Retinal pigment epithelial cell (primary cell): ENCODE measurements around the gene CCDC12.

Source experiments
- DNase-seq: peaks from one replicate; pipeline ENCODE4 v3.0.0-alpha.2; 2010; ENCODE audit warnings: low read depth
- H3K4me3 ChIP-seq: 2 replicates; pipeline ENCODE4 v1.5.1; 2011; ENCODE audit warnings: mild to moderate bottlenecking, low read length, control low read depth, moderate library complexity
- TF ChIP-seq, protein P1 (sequence below): conservative IDR thresholded peaks from 2 replicates; pipeline ENCODE4 v1.5.1; 2011; ENCODE audit warnings: low read depth, low read length, control low read depth, inconsistent platforms

CCDC12 gene

DNA sequence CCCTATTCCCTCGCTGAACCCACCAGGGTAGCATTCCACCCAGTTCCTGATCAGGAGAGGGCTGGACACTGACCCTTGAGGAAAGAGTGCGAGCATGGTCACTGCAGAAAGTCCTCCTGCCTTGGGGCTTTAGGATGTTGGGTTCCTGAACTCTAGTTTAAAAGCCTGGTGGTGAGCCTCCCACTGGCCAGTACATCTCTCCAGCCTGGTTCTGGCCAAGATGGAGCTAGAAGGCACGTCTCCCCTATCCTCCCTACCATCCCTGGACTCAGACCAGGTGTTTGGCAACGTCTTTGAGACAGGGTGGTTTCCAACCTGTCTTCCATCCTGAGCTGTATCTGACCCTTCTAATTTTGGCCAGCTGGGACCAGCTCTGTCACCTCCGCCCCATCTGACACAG is 34.4 kb upstream of the CCDC12 start:
- H3K4me3 ChIP-seq, result no peak overlapping the region
- DNase-seq, result no peak
- TF ChIP-seq, protein P1, sequence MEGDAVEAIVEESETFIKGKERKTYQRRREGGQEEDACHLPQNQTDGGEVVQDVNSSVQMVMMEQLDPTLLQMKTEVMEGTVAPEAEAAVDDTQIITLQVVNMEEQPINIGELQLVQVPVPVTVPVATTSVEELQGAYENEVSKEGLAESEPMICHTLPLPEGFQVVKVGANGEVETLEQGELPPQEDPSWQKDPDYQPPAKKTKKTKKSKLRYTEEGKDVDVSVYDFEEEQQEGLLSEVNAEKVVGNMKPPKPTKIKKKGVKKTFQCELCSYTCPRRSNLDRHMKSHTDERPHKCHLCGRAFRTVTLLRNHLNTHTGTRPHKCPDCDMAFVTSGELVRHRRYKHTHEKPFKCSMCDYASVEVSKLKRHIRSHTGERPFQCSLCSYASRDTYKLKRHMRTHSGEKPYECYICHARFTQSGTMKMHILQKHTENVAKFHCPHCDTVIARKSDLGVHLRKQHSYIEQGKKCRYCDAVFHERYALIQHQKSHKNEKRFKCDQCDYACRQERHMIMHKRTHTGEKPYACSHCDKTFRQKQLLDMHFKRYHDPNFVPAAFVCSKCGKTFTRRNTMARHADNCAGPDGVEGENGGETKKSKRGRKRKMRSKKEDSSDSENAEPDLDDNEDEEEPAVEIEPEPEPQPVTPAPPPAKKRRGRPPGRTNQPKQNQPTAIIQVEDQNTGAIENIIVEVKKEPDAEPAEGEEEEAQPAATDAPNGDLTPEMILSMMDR, result no peak

DNA sequence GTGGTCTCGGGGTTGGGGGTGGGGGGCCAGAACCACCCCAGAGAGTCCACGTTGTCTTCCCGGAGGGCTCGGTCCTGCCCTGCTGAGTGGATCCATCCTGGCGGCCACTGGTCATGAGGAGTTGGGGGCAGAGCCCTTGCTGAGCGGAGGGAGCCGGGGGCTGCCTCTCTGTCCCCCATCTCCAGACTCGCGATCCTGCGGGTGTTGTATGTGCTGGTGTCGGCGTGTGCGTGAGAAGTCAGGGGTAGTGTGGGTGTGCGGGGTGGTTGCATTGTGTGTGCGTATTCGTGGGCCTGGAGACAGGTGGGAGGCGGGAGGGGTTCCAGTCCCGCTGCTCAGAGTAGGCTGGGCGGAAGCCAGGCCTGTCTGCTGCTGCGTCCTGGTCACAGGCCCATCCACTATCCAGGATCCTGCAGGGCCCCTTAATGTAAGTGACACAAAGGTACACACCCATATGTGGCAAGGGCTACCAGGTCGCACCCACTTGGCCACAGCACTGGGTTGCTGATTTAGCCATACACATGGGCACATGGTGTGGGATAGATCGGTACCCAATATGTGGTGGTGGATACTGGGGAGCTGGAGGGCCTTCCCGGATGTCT is 33.7 kb upstream of the CCDC12 start:
- TF ChIP-seq, protein P1, result no peak
- peak overlapping the region; percentile 58 for H3K4me3 ChIP-seq
- no peak for DNase-seq

DNA sequence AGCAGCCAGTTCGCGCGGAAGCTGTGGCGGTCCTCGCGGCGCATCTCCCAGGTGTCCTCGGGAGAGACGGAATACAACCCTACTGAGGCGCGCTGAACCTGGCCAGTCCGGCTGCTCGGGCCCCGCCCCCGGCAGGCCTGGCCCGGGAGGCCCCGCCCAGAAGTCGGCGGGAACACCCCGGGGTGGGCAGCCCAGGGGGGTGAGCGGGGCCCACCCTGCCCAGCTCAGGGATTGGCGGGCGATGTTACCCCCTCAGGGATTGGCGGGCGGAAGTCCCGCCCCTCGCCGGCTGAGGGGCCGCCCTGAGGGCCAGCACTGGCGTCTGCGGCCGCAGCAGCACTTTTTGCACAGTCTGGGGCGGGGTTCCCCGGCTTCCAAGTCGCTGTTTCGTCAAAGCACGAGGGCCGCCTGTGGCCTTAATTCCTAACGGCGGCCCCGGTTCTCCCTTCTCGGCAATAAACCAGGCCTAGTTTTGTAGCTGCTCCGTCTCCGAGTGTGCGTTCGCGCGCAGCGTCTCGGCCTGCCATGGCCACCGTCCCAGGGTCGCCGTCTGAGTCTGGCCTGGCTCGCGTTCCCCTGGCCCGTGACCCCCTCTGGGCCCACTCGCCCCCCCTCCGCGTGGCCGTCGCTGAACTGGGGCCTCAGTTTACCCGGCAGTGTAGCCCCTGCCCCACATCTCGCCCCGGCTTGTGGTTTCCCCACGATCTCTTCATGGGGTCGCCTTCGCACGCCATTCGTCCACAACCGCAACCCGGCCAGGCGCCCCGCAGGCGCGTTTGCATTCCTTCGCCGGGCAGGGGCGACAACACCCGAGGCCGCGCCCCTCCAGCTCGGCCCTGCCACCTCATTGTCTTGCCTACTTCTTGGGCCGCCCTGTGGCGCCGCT is 32.9 kb upstream of the CCDC12 start:
- peak overlapping the region; percentile 58 for H3K4me3 ChIP-seq
- TF ChIP-seq, protein P1, result peak; percentile 15
- peak; percentile 81 for DNase-seq

DNA sequence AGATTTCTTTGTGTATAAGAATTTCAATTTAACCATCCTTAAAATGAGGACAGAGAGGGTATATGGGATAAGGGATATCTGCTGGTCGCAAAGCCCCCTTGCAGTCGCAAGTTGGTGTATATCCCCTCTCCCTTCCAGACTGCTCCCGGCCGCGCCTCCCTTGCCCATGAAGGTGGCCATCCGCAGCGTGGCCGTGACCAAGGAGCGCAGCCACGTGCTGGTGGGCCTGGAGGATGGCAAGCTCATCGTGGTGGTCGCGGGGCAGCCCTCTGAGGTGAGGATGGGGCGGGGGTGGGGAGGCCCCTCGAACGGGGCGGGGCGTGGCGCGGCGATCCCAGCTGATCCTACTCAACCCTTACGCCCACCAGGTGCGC is 32.3 kb upstream of the CCDC12 start:
- no peak for DNase-seq
- TF ChIP-seq, protein P1, result no peak
- H3K4me3 ChIP-seq, result peak overlapping the region; percentile 47

DNA sequence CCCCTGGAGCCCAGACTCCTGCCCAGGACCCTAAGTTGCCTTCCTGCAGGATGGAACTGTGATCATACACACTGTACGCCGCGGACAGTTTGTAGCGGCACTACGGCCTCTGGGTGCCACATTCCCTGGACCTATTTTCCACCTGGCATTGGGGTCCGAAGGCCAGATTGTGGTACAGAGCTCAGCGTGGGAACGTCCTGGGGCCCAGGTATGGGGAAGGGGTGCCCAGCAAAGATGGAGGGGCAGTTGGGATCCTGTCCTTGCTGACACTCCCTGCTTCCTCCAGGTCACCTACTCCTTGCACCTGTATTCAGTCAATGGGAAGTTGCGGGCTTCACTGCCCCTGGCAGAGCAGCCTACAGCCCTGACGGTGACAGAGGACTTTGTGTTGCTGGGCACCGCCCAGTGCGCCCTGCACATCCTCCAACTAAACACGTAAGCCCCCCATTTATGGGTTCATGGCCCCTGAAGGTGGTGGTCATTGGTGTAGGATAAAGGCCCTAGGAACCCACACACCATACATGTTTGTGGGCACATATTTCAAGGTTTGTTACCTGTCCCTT is 31.8 kb upstream of the CCDC12 start:
- no peak overlapping the region for H3K4me3 ChIP-seq
- TF ChIP-seq, protein P1, result no peak
- DNase-seq, result no peak

DNA sequence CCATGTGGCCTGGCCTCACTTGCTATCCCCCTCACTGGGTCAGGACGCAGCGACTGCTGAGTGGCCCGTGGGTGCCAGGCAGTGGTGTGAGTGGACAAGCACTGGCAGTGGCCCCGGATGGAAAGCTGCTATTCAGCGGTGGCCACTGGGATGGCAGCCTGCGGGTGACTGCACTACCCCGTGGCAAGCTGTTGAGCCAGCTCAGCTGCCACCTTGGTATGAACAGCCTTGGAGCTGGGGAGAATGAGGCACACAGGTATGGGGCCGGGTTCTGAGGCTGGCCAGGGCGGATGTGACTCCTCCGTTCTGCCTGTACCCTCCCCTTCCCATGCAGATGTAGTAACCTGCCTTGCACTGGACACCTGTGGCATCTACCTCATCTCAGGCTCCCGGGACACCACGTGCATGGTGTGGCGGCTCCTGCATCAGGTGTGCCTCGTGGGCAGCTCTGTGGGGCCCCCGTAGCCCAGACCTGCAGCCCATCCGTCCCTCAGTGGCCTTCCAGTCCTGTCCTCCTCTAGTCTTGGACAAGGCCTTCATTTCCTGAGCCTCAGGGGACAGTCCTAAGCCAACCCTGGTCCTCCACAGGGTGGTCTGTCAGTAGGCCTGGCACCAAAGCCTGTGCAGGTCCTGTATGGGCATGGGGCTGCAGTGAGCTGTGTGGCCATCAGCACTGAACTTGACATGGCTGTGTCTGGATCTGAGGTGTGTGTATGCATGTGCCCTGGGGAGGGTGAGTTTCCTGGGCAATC is 31.1 kb upstream of the CCDC12 start:
- TF ChIP-seq, protein P1, result no peak
- DNase-seq, result no peak
- H3K4me3 ChIP-seq, result no peak overlapping the region
